Stimulated activated CD4-positive, alpha-beta T cell treated with anti-CD3 and anti-CD28 coated beads, Interleukin-2, amount 100 ng/mL, for 4 hours (primary cell): ENCODE results near the gene PSENEN.

Experiments used
- DNase-seq: peaks from one replicate; pipeline ENCODE4 v3.0.0-alpha.2; 2020; ENCODE audit warnings: low read depth

The PSENEN gene

GRCh38 chr19:35734273-35734672, 11.2 kb upstream of the PSENEN start:
- no peak for DNase-seq

- DNase-seq: no peak
Observed at GRCh38 chr19:35734889-35735288, 10.6 kb upstream of the PSENEN start.

GRCh38 chr19:35736913-35737886, 8.3 kb upstream of the PSENEN start:
- DNase-seq: no peak

- no peak for DNase-seq
Observed at GRCh38 chr19:35738021-35738886, 7.2 kb upstream of the PSENEN start.

- DNase-seq: no peak
Observed at GRCh38 chr19:35738887-35739229, 6.6 kb upstream of the PSENEN start.

GRCh38 chr19:35739275-35740107, 6.0 kb upstream of the PSENEN start:
- no peak for DNase-seq

- DNase-seq: no peak
Observed at GRCh38 chr19:35740108-35740422, 5.4 kb upstream of the PSENEN start.

GRCh38 chr19:35740423-35741202, 4.8 kb upstream of the PSENEN start:
- peak; percentile 91 for DNase-seq

- no peak for DNase-seq
Observed at GRCh38 chr19:35741203-35741515, 4.3 kb upstream of the PSENEN start.

- DNase-seq: peak; percentile 66
Observed at GRCh38 chr19:35742121-35742724, 3.2 kb upstream of the PSENEN start, which contains the start of gene IGFLR1. Gene IGFLR1, minus strand, starts transcription at chr19:35742452. Its CDS starts 1,272 bp downstream, at chr19:35741180.

GRCh38 chr19:35743640-35744429, 1.6 kb upstream of the PSENEN start:
- DNase-seq: no peak

GRCh38 chr19:35744430-35745327, 772 bp upstream of the PSENEN start:
- DNase-seq: peak; percentile 90

GRCh38 chr19:35746087-35746462, 624 bp downstream of the PSENEN start:
- DNase-seq: no peak

- DNase-seq: no peak
Observed at GRCh38 chr19:35746531-35746930, 1.1 kb downstream of the PSENEN start.

- DNase-seq: peak; percentile 98
Observed at GRCh38 chr19:35748106-35749020, 2.9 kb downstream of the PSENEN start, which contains the start of gene LIN37. Gene LIN37, plus strand, starts transcription at chr19:35748576. Its CDS starts 149 bp downstream, at chr19:35748725.

- DNase-seq: no peak
Observed at GRCh38 chr19:35750167-35750566, 4.7 kb downstream of the PSENEN start.

- DNase-seq: no peak
Observed at GRCh38 chr19:35751839-35752745, 6.6 kb downstream of the PSENEN start.
